WI38 (cell line): ENCODE measurements around the gene PLA2G2A.

ENCODE experiments used
- H3K4me3 ChIP-seq: 2 replicates; pipeline ENCODE4 v1.5.1; 2011; ENCODE audit warnings: low read depth, mild to moderate bottlenecking, control low read depth, low read length
- CTCF ChIP-seq: IDR thresholded peaks from 2 replicates; pipeline ENCODE4 v1.5.1; 2012; ENCODE audit warnings: low read depth, mild to moderate bottlenecking, control low read depth, low read length

Gene PLA2G2A

GRCh38 chr1:19957779-19958178 is 21.6 kb downstream of the PLA2G2A start:
- no peak for TF ChIP-seq CTCF
- no peak overlapping the region for H3K4me3 ChIP-seq

GRCh38 chr1:19955534-19956170 is 23.8 kb downstream of the PLA2G2A start:
- no peak for TF ChIP-seq CTCF

GRCh38 chr1:19954059-19954458 is 25.4 kb downstream of the PLA2G2A start:
- no peak overlapping the region for H3K4me3 ChIP-seq
- no peak for TF ChIP-seq CTCF

More at GRCh38 chr1:19955534-19956170, 23.8 kb downstream of the PLA2G2A start:
- no peak overlapping the region for H3K4me3 ChIP-seq

- H3K4me3 ChIP-seq, result no peak overlapping the region
- TF ChIP-seq CTCF, result no peak
Observed at GRCh38 chr1:19949016-19949415, 30.4 kb downstream of the PLA2G2A start.

- no peak overlapping the region for H3K4me3 ChIP-seq
- TF ChIP-seq CTCF, result no peak
Observed at GRCh38 chr1:19946971-19947370, 32.4 kb downstream of the PLA2G2A start.

GRCh38 chr1:19946331-19946751 is 33.1 kb downstream of the PLA2G2A start:
- no peak overlapping the region for H3K4me3 ChIP-seq
- TF ChIP-seq CTCF, result no peak

GRCh38 chr1:19945914-19946313 is 33.5 kb downstream of the PLA2G2A start:
- no peak overlapping the region for H3K4me3 ChIP-seq
- no peak for TF ChIP-seq CTCF
